Brain microvascular endothelial cell (primary cell): ENCODE data around the gene ENOX1.

Source experiments
- DNase-seq: peaks from one replicate; pipeline ENCODE4 v3.0.0-alpha.2; 2020
- H3K27ac ChIP-seq: fragments of 250-450 bp; sonication (Bioruptor Pico); 2 replicates; pipeline ENCODE4 v1.5.1; 2020; ENCODE audit warnings: mild to moderate bottlenecking, moderate library complexity
- H3K27me3 ChIP-seq: fragments of 250-450 bp; sonication (Bioruptor Pico); replicated peaks from 2 replicates; pipeline ENCODE4 v1.5.1; 2020; ENCODE audit warnings: mild to moderate bottlenecking
- H3K36me3 ChIP-seq: fragments of 250-450 bp; sonication (Bioruptor Pico); replicated peaks from 2 replicates; pipeline ENCODE4 v1.5.1; 2020; ENCODE audit warnings: mild to moderate bottlenecking
- H3K4me3 ChIP-seq: 2 replicates; pipeline ENCODE4 v1.5.1; 2011; ENCODE audit warnings: low read depth, mild to moderate bottlenecking, control low read depth, low read length, moderate library complexity
- CTCF ChIP-seq: IDR thresholded peaks from 2 replicates; pipeline ENCODE4 v1.5.1; 2011; ENCODE audit warnings: low read depth, mild to moderate bottlenecking, moderate library complexity, low read length, control low read depth, inconsistent platforms; ENCODE audit errors: missing control alignments
- in situ Hi-C: cut with HindIII; loops from 2 replicates; pipeline ENCODE4 v1.10.0; 2017; ENCODE audit warnings: low sequenced_read_pairs, low pct_ligation_motif_present

ENOX1 gene

GRCh38 chr13:43484432-43485225 is 302.1 kb downstream of the ENOX1 start:
- no peak for DNase-seq
- Histone ChIP-seq H3K36me3 (no peaks in the 10 kb centered on the region), H3K4me3 (no peak overlapping the region), H3K27me3 (no peaks in the 10 kb centered on the region), H3K27ac (no peak overlapping the region)
- TF ChIP-seq CTCF: no peak
- in situ Hi-C loops: no loop called here

- Histone ChIP-seq H3K36me3 (no peaks in the 10 kb centered on the region), H3K27ac (no peak overlapping the region), H3K27me3 (no peaks in the 10 kb centered on the region), H3K4me3 (no peak overlapping the region)
- in situ Hi-C loops: no loop called here
- TF ChIP-seq CTCF: no peak
- DNase-seq: no peak
Observed at GRCh38 chr13:43483930-43484329, 302.8 kb downstream of the ENOX1 start.

GRCh38 chr13:43482641-43483040 is 304.1 kb downstream of the ENOX1 start:
- in situ Hi-C loops: no loop called here
- H3K27ac ChIP-seq: no peak overlapping the region
- DNase-seq: no peak

GRCh38 chr13:43482026-43482425 is 304.7 kb downstream of the ENOX1 start:
- H3K27me3 ChIP-seq: no peaks in the 10 kb centered on the region
- no peaks in the 10 kb centered on the region for H3K36me3 ChIP-seq
- DNase-seq: no peak
- H3K4me3 ChIP-seq: no peak overlapping the region
- no peak for TF ChIP-seq CTCF
- no peak overlapping the region for H3K27ac ChIP-seq
- in situ Hi-C loops: no loop called here

More at GRCh38 chr13:43482641-43483040, 304.1 kb downstream of the ENOX1 start:
- no peak for TF ChIP-seq CTCF
- no peaks in the 10 kb centered on the region for H3K27me3 ChIP-seq
- no peaks in the 10 kb centered on the region for H3K36me3 ChIP-seq
- H3K4me3 ChIP-seq: no peak overlapping the region

- DNase-seq: no peak
- Histone ChIP-seq H3K36me3 (no peaks in the 10 kb centered on the region), H3K27me3 (no peaks in the 10 kb centered on the region), H3K27ac (no peak overlapping the region), H3K4me3 (no peak overlapping the region)
- TF ChIP-seq CTCF: no peak
- in situ Hi-C loops: no loop called here
Observed at GRCh38 chr13:43478902-43479301, 307.9 kb downstream of the ENOX1 start.

- Histone ChIP-seq H3K27me3 (no peaks in the 10 kb centered on the region), H3K4me3 (no peak overlapping the region), H3K36me3 (no peaks in the 10 kb centered on the region), H3K27ac (no peak overlapping the region)
- no peak for DNase-seq
- no peak for TF ChIP-seq CTCF
- in situ Hi-C loops: no loop called here
Observed at GRCh38 chr13:43478211-43478610, 308.6 kb downstream of the ENOX1 start.
